Smooth muscle cell (in vitro differentiated cells): ENCODE measurements around the gene RSRP1. TPM values are rescaled to one million over a fixed set of nuclear protein-coding genes. Genes with fewer than 3 reads are reported as not detected.

Source experiments
- polyA plus RNA-seq: library from polyadenylated mRNA; unstranded; fragments of >200 nt; fragmentation: Nextera tagmentation; extraction: Ambion mirVana; gene quantifications from 2 replicates; pipeline ENCODE4 v1.2.1, GENCODE V29; 2016
- total RNA-seq: library from RNA; depleted of rRNA; stranded (reverse); fragments of >200 nt; gene quantifications from 2 replicates; pipeline ENCODE4 v1.2.3, GENCODE V29; 2014

Gene RSRP1
- total and polyA plus RNA-seq, 2 experiments from 2014 or later, result 32.3 to 93.6 TPM

Other genes starting within 250 kb of the RSRP1 start
- 57.2 and 61.1 TPM in 2 replicates for gene SYF2, start 15.0 kb downstream of the RSRP1 start, total RNA-seq
- 28.1 and 33.9 TPM in 2 replicates for gene SYF2, start 15.0 kb downstream of the RSRP1 start, polyA plus RNA-seq
- not detected in 2 replicates for gene RHD, start 25.1 kb upstream of the RSRP1 start, total RNA-seq
- gene RHD, start 25.1 kb upstream of the RSRP1 start, polyA plus RNA-seq, result 0.12 TPM in 1 of 2 replicates, not detected in the other
- 102 and 133 TPM in 2 replicates for gene TMEM50A, start 90.9 kb upstream of the RSRP1 start, total RNA-seq
- 156 and 162 TPM in 2 replicates for gene TMEM50A, start 90.9 kb upstream of the RSRP1 start, polyA plus RNA-seq
- gene RHCE, start 173.4 kb upstream of the RSRP1 start, total RNA-seq, result 0.45 and 3.8 TPM in 2 replicates
- gene RHCE, start 173.4 kb upstream of the RSRP1 start, polyA plus RNA-seq, result 3.8 and 4.9 TPM in 2 replicates
- gene MACO1, start 183.4 kb upstream of the RSRP1 start, total RNA-seq, result 29.8 and 33.6 TPM in 2 replicates
- 19.1 and 19.8 TPM in 2 replicates for gene MACO1, start 183.4 kb upstream of the RSRP1 start, polyA plus RNA-seq